ENCODE results near the gene PIN1.

DNA sequence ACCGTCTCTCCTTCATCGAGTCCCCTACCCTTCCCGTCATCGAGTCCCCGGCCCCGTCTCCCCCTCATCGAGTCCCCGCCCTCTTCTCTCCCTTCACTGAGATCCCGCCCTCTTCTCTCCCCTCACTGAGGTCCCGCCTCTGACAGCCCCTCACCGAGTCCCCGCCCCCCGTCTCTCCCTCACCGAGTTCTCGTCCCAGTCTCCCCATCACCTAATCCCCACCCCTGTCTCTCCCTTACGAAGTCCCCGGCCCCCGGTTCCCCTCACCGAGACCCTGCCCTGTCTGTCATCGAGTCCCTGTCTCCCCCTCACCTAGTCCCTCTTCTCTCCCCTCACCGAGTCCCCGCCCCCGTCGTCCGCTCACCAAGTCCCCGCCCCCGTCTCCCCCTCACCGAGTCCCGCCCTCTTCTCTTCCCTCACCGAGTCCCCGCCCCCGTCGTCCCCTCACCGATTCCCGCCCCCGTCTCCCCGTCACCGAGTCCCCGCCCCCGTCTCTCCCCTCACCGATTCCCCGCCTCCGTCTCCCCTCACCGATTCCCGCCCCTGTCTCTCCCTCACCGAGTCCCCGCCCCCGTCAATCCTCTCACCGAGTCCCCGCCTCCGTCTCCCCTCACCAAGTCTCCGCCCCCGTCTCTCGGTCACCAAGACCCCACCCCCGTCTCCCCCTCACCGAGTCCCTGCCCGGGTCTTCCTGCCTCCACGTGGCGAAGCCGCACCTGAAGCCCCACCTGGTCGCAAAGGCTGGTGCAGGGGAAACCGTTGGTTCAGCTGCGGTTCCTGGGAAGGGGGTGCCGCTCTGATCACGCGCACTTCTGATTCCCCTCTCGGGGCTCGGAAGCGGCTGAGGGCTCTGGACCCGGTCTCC lies 42.7 kb upstream of the PIN1 start:
- no peak for TF ChIP-seq CTCF (IDR thresholded peaks at IDR 0.05 in 4 of 5, conservative IDR thresholded peaks at IDR 0.05 in 1 of 5)
- TF ChIP-seq POLR2A (IDR thresholded peaks at IDR 0.05), result no peak
